Renal pelvis (tissue), 12 donors: ENCODE results near the gene SKOR1. TPM values are rescaled to one million over a fixed set of nuclear protein-coding genes. Genes with fewer than 3 reads are reported as not detected.
A peak's percentile ranks its signal among the peaks of the same experiment; 100 is the strongest.

ENCODE experiments used
- DNase-seq: peaks from one replicate; pipeline ENCODE4 v3.0.0-alpha.2; 2013
- long read RNA-seq, 16 experiments: transcript quantifications; one replicate each; lab custom pipeline, GENCODE V29; 2026
- polyA plus RNA-seq, 3 donors: library from polyadenylated mRNA; unstranded; fragments of 120-200 nt; gene quantifications; one replicate each; pipeline ENCODE4 v1.2.1, GENCODE V29; 2013; ENCODE audit not compliant: insufficient read length in 3 of 3

The SKOR1 gene
- polyA plus RNA-seq: under 1 TPM; 0.41 to 0.58 (median 0.48) TPM
- long read RNA-seq, donor 1: 0 reads
- long read RNA-seq, donor 2: 0 reads
- long read RNA-seq, donor 3: 0 reads
- long read RNA-seq, donor 4: 0 reads
- long read RNA-seq, donor 5: 0 reads
- long read RNA-seq, donor 6: 0 reads
- long read RNA-seq, donor 7: 0 reads
- long read RNA-seq, donor 8: 0 reads
- long read RNA-seq, donor 9: 0 reads
- long read RNA-seq, donor 10: 0 reads
- long read RNA-seq, donor 11: 0 reads
- long read RNA-seq, donor 12: 0 reads
- long read RNA-seq, donor 13: 0 reads
- long read RNA-seq, donor 14: 0 reads
- long read RNA-seq, donor 15: 0 reads
- long read RNA-seq, donor 16: 0 reads

- DNase-seq: no peak
Measured at GRCh38 chr15:67824976-67825880, at the start of gene SKOR1. Gene SKOR1, plus strand, starts transcription at chr15:67825509. Its CDS starts 94 bp downstream, at chr15:67825603.

GRCh38 chr15:67775998-67776397, 49.3 kb upstream of the SKOR1 start:
- no peak for DNase-seq

GRCh38 chr15:67776600-67776999, 48.7 kb upstream of the SKOR1 start:
- no peak for DNase-seq

- DNase-seq: no peak
Measured at GRCh38 chr15:67777071-67777470, 48.2 kb upstream of the SKOR1 start.

GRCh38 chr15:67777773-67778172, 47.5 kb upstream of the SKOR1 start:
- DNase-seq: no peak

- DNase-seq: no peak
Measured at GRCh38 chr15:67778968-67779548, 46.3 kb upstream of the SKOR1 start.

GRCh38 chr15:67779549-67780111, 45.7 kb upstream of the SKOR1 start:
- DNase-seq: no peak

GRCh38 chr15:67781061-67781460, 44.2 kb upstream of the SKOR1 start:
- no peak for DNase-seq

GRCh38 chr15:67781907-67782690, 43.2 kb upstream of the SKOR1 start:
- DNase-seq: no peak

- no peak for DNase-seq
Measured at GRCh38 chr15:67782691-67782991, 42.7 kb upstream of the SKOR1 start.

GRCh38 chr15:67783303-67783702, 42.0 kb upstream of the SKOR1 start:
- DNase-seq: no peak

- DNase-seq: no peak
Measured at GRCh38 chr15:67784090-67784781, 41.1 kb upstream of the SKOR1 start.

GRCh38 chr15:67784856-67785430, 40.4 kb upstream of the SKOR1 start:
- no peak for DNase-seq

GRCh38 chr15:67785431-67785830, 39.9 kb upstream of the SKOR1 start:
- DNase-seq: no peak

- no peak for DNase-seq
Measured at GRCh38 chr15:67786646-67787045, 38.7 kb upstream of the SKOR1 start.

GRCh38 chr15:67788986-67789385, 36.3 kb upstream of the SKOR1 start:
- no peak for DNase-seq

GRCh38 chr15:67790610-67791319, 34.5 kb upstream of the SKOR1 start:
- DNase-seq: no peak

GRCh38 chr15:67792250-67792942, 32.9 kb upstream of the SKOR1 start:
- peak; percentile 64 for DNase-seq

GRCh38 chr15:67794832-67795574, 30.3 kb upstream of the SKOR1 start:
- DNase-seq: no peak
